Measurements from ENCODE around the gene PLA2G4F.

- TF ChIP-seq CTCF (IDR thresholded peaks at IDR 0.05): no peak
- no peak for TF ChIP-seq POLR2A (IDR thresholded peaks at IDR 0.05)
Observed at GRCh38 chr15:42111924-42112323, 44.5 kb downstream of the PLA2G4F start.

All from tibial nerve (tissue), 3 donors.